ENCODE results near the gene SPOPL.
"Not testable (repeated sequence)": the region's sequence is repeated elsewhere in the genome, so short reads cannot be mapped to it uniquely, and the experiment has no call there.

The SPOPL gene

DNA sequence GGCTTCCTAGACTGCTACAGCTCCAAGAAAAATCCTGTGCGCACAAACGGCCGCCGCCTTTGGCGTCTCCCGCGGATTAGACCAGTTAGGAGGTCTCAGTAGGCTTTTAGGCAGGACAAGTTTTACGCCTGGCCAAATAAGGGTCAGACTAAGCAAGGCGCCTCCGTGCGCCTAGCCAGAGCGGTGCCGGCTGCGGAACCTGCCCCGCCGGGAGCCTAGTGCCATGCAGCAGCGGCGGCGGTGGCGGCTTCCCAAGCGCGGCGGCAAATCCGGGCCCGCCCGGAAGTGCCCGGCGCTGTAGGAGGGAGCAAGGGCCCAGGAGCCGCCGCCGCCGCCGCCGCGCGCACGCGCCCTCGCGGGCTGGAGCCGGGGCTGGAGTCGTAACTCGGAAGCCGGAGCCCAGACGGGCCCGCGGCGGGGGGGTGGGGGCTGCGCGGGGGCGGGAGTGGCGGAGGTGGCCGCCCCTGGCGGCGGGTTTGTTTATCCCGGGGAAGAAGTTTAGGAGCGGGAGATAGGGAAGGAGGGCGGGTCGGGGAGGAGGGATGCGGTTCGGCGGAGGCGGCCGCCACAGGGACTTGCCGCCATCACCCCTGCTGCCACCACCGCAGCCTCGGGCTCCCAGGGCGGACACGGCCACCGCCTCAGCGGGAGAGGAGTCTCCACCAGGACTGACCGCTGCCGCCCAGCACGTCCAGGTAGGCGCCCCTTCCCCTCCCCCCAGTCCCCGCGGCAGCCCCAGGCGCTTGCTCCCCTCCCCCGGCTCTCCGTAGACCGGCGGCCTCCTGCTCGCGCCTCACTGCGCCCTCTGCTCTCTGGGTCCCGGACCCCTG lies at the start of gene SPOPL:
Gene SPOPL (plus strand): TSS at position 346 of the 830 bp plus-strand sequence. CDS start 48,447 bp downstream, outside the sequence.
- Mint-ChIP-seq H3K27me3 (no peaks in the 10 kb centered on the region), H3K4me3 (peak within 1 kb of the TSS; percentile 90 to 94), H3K27ac (peak within 1 kb of the TSS; percentile 95 to 97), H3K9me3 (no peaks in the 10 kb centered on the region), H3K4me1 (peaks cover 27% of the 10 kb centered on the region)
- ATAC-seq (peak; percentile 91), DNase-seq (peak; percentile 83 to 84)

DNA sequence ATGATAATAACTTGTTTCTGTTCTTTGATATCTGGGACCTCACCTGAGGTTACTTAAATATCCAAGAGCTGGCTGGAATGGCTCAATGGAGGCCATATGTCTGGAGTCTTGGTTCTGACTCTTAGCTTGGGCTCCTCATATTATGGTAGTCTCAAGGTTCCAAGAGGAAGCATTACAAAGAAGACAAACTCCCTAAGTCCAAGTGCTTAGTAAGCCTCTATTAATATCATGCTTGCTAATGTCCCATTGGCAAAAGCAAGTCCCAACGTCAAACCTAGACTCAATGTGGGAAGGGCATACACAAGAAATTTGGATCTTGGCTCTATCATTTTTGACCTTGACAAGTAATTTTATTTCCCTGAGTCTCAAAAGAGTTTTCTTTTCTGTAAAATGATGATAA lies 49.2 kb upstream of the SPOPL start:
- Mint-ChIP-seq H3K9me3 (peaks cover under 1 to 14% of the 10 kb centered on the region in 2 donors), H3K27ac (no peak overlapping the region), H3K4me3 (no peak overlapping the region), H3K27me3 (peaks cover 9% of the 10 kb centered on the region), H3K4me1 (no peaks in the 10 kb centered on the region)
- DNase-seq (no peak), ATAC-seq (no peak)

DNA sequence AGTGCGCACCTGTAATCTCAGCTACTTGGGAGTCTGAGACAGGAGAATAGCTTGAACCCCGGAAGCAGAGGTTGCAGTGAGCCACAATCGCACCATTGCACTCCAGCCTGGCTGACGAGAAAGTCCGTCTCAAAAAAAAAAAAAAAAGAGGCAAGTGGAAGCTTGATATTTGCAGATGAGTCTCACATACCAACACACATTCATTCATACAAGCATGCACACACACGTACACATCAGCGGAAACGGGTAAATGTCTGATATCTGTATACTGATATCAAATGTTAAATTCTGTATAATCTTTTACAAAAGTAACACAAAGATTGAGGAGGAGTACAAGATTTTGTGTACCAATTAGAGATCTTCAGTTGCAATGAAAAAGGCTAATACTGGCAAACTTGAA lies 47.8 kb upstream of the SPOPL start:
- H3K4me1 Mint-ChIP-seq: no peaks in the 10 kb centered on the region
- ATAC-seq: no peak
- peaks cover 13 to 24% of the 10 kb centered on the region in 2 donors for H3K9me3 Mint-ChIP-seq
- H3K27me3 Mint-ChIP-seq: no peaks in the 10 kb centered on the region
- H3K27ac Mint-ChIP-seq: no peak overlapping the region
- H3K4me3 Mint-ChIP-seq: no peak overlapping the region
- DNase-seq: no peak

DNA sequence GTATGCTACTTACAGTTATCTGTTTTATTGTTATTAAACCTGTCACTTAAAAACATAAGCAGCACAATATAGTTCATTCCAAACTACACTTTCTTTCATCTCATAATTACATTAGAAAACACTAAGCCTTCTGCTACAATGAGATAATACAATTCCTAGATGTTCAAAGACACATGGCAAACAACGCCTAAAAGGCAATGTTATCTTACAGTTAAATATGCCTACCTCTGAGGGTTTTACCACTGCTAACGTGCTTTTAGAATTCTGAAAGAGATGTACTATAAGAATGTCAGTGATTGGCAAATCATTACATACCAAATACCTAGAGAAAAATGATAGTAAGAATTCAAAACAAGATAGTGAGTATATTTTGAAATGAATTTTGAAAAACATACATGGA lies 46.8 kb upstream of the SPOPL start:
- Mint-ChIP-seq H3K27ac (no peak overlapping the region), H3K4me3 (no peak overlapping the region), H3K4me1 (no peaks in the 10 kb centered on the region), H3K27me3 (no peaks in the 10 kb centered on the region), H3K9me3 (peaks cover 20 to 33% of the 10 kb centered on the region in 2 donors)
- ATAC-seq (no peak), DNase-seq (no peak)

DNA sequence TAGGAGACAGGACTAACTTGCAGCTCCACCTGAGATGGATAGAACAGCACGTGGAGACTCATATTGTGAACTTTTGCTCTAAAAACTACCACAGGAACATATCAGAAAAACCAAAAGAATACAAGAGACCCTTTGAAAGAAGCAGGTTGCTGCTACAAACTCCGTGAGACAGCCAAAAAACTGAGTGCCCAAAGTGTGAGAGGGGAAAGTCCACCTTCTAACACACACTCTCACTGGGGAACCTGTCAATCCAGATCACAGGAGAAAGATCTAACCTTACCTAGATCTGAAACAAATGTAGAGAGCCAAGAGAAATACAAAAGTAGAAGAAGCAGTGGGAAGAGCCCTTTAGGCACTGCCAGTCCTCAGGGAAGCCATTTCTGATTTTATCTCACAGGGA lies 46.3 kb upstream of the SPOPL start:
- DNase-seq (no peak), ATAC-seq (no peak)
- no peak overlapping the region for H3K27ac Mint-ChIP-seq
- H3K27me3 Mint-ChIP-seq: no peaks in the 10 kb centered on the region
- no peak overlapping the region for H3K4me3 Mint-ChIP-seq
- H3K9me3 Mint-ChIP-seq: peaks cover 25 to 38% of the 10 kb centered on the region in 2 donors
- no peaks in the 10 kb centered on the region for H3K4me1 Mint-ChIP-seq

DNA sequence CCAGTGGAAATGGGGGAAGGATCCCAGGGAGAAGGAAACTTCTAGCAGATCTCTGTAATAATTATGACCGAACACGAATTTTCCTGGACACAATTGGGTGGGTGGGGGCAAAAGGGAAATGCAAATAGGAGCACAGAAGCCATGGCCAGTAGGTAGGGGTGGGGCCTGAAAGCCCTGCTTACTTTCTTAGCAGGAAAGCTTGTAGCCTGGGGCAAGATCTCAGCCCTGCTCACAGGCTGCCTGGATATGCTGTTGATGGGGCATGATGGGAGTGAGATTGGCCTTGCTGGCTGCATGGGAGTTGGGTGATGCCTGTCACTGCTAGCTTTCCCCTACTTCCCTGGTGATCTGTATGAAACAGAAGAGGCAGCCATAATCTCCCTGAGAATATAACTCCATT lies 45.9 kb upstream of the SPOPL start:
- H3K4me1 Mint-ChIP-seq: no peaks in the 10 kb centered on the region
- no peak for ATAC-seq
- no peak for DNase-seq
- peaks cover 26 to 39% of the 10 kb centered on the region in 2 donors for H3K9me3 Mint-ChIP-seq
- no peak overlapping the region for H3K27ac Mint-ChIP-seq
- no peaks in the 10 kb centered on the region for H3K27me3 Mint-ChIP-seq
- no peak overlapping the region for H3K4me3 Mint-ChIP-seq

DNA sequence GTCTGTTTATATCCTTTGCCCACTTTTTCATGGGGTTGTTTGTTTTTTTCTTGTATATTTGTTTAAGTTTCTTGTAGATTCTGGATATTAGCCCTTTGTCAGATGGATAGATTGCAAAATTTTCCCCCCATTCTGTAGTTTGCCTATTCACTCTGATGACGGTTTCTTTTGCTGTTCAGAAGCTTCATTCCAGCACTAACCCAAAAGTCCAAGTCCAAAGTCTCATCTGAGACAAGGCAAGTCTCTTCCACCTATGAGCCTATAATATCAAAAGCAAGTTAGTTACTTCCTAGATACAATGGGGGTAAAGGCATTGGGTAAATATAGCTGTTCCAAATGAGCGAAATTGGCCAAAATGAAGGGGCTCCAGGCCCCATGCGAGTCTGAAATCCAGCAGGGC lies 38.9 kb upstream of the SPOPL start:
- ATAC-seq: not testable (repeated sequence)
- H3K9me3 Mint-ChIP-seq: peaks cover 43 to 60% of the 10 kb centered on the region in 2 donors

DNA sequence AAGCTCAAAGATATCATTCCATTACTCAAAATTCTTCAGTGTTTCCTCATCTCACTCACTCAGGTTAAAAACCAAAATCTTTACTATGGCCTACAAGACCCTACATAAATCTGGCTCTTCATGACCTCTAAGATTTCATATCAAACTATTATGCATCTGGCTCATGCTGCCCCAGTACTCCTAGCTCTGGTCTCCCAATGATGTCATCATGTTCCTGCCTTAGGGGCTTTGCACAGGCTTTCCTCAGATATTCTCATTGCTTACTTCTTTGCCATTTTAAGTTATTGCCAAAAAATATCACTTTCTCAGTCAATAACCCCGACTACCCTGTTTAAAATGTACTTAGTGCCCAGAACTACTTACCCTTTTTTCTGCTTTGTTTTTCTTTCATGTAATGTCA lies 33.0 kb upstream of the SPOPL start:
- DNase-seq: no peak
- peaks cover 9 to 14% of the 10 kb centered on the region in 2 donors for H3K9me3 Mint-ChIP-seq
- no peak overlapping the region for H3K27ac Mint-ChIP-seq
- no peaks in the 10 kb centered on the region for H3K4me1 Mint-ChIP-seq
- no peak overlapping the region for H3K4me3 Mint-ChIP-seq
- H3K27me3 Mint-ChIP-seq: no peaks in the 10 kb centered on the region
- no peak for ATAC-seq

More for the DNA sequence above, 38.9 kb upstream of the SPOPL start:
- not testable (repeated sequence) for DNase-seq, H3K4me3 Mint-ChIP-seq, H3K27ac Mint-ChIP-seq, H3K4me1 Mint-ChIP-seq, H3K27me3 Mint-ChIP-seq

DNA sequence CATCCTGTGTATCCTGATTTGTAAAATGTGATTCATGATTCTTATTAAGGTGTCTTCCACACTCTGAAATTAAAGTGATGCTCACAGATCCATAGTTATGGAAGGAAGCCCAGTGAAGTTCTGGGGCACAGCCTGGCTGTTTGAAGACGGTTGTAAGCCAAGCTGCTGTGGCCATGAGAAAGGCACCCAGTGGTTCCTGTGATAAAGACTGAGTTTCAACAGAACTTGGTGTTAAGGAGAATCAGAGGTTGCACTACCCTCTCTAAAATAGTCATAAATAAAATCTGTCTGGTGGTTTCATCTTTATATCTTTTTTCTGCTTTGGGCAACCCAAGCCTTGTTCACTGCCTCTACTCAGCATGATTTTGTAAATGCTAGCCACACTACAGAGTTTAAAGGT lies 32.2 kb upstream of the SPOPL start:
- DNase-seq (no peak), ATAC-seq (no peak)
- H3K9me3 Mint-ChIP-seq: peaks cover 5 to 9% of the 10 kb centered on the region in 2 donors
- no peak overlapping the region for H3K4me3 Mint-ChIP-seq
- no peak overlapping the region for H3K27ac Mint-ChIP-seq
- no peaks in the 10 kb centered on the region for H3K4me1 Mint-ChIP-seq
- H3K27me3 Mint-ChIP-seq: no peaks in the 10 kb centered on the region

DNA sequence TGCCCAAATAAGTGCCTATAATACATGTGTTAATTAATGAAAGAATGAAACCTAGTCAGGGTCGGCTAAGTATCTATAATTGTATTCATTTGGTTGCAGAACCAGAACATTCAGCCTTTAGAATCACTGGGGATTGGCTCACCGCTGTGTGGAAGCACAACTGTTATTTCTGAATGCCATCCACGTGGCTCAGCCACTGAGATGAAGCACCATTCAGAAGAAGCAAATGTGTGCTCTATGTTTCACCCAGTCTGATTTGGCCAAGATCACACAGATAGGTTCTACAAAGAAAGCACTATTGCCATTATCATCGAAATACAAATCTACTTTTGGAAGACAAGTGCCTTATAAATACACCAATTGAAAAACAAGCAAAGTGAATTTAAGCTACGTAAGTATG lies 30.6 kb upstream of the SPOPL start:
- Mint-ChIP-seq H3K4me3 (no peak overlapping the region), H3K27ac (no peak overlapping the region), H3K27me3 (peaks cover 9% of the 10 kb centered on the region), H3K4me1 (no peaks in the 10 kb centered on the region), H3K9me3 (peaks cover 0 to 3% of the 10 kb centered on the region in 2 donors)
- DNase-seq (no peak), ATAC-seq (no peak)

DNA sequence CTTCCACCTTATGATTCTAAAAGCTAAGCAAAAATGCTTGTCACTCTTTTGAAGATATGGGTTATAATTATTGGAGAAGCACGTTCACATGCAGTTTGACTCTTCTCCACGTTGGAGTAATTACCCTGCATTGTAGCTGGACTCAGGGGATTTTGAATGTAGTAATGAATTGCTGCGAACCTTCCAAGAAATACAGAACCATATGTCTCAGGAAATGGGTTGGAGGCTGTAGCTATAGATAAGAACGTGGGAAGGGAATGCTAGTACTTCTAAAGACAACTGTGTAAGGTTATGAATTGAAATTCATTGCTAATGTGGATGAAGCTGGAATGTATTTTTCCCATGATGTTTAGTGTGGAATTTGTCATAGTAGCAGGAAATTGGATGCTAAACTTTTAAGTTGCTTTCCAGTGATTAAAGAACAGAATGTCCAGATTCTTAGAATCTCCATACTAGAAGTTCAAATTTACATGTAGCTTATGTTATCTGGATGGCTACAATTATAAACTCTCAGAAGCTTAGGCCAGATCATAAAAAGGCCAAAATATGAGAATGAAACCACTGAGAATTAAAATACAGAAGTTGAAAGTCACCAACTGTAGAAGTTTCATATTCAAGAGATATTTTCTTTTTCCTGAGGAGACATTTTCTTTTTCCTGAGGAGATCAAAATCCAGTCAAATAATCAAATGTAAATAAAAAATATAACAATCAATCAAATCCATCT lies 27.3 kb upstream of the SPOPL start:
- no peak for ATAC-seq
- Mint-ChIP-seq H3K9me3 (no peaks in the 10 kb centered on the region), H3K27me3 (peaks cover 11% of the 10 kb centered on the region), H3K27ac (peak overlapping the region in 1 of 2 donors; percentile 57), H3K4me1 (no peaks in the 10 kb centered on the region), H3K4me3 (no peak overlapping the region)
- DNase-seq: no peak

DNA sequence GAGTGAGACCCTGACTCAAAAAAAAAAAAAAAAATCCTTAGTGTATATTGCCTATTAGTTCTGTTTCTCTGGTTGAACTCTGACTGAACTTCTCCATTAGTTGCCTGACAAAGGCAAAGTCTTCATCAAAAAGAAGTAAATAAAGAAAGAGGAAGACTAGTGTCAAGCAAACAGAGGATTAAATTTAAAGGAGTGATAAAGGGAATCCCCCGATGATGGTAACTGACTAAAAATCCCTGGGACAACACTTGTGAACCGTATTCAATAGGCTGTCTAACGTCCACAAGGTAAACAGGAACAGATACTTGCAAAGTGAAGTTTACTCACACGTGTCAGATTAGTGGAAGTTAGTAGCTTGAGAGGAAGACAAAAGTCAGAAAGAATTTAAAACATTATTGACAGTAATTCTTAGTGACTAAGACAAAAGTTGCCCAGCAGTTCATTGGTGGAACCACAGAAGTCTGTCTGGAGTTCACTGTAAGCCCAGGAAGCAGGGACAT lies 26.2 kb upstream of the SPOPL start:
- Mint-ChIP-seq H3K27ac (no peak overlapping the region), H3K4me1 (no peaks in the 10 kb centered on the region), H3K4me3 (no peak overlapping the region), H3K27me3 (peaks cover 11% of the 10 kb centered on the region), H3K9me3 (no peaks in the 10 kb centered on the region)
- ATAC-seq (no peak), DNase-seq (no peak)

DNA sequence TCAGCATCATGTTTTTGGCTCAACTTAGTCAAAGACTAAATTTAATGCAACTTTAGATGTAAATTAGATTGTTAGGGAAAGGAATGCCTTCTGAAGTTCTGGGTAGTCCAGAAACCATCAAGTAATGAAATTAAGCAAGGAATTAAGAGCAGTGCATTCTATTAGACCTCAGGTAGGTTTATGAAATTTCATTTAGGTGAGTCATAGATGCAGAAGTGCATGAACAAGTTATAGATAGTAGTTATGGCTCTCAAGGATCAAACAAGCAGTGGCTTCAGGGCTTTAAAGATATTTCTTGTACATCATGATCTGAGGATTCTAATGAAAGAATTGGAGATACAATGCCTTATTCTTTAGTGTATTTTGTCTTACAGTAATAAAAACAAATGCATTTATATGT lies 25.4 kb upstream of the SPOPL start:
- peaks cover 11% of the 10 kb centered on the region for H3K27me3 Mint-ChIP-seq
- H3K4me1 Mint-ChIP-seq: no peaks in the 10 kb centered on the region
- H3K9me3 Mint-ChIP-seq: no peaks in the 10 kb centered on the region
- H3K27ac Mint-ChIP-seq: no peak overlapping the region
- no peak overlapping the region for H3K4me3 Mint-ChIP-seq
- no peak for DNase-seq
- no peak for ATAC-seq

DNA sequence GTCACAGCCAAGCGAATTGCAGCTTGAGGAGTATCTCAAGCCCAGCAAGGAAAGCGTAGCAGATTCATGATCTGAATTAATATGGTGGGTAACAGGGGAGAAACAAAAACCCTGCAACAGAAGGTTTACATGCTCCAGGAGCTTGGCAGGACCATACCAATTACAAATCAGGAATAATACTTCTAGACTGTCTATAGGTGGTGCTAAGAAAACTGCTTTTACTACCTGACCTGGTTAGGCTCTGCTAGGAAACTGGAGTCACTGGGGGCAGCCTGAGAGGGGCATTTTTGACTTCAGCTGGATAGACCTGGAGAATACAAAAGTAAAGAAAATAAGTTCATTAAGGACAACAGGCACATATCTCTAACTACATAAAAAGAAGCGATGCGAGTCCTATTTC lies 24.6 kb upstream of the SPOPL start:
- Mint-ChIP-seq H3K27me3 (peaks cover 11% of the 10 kb centered on the region), H3K9me3 (no peaks in the 10 kb centered on the region), H3K27ac (no peak overlapping the region), H3K4me3 (no peak overlapping the region), H3K4me1 (no peaks in the 10 kb centered on the region)
- no peak for DNase-seq
- ATAC-seq: no peak

DNA sequence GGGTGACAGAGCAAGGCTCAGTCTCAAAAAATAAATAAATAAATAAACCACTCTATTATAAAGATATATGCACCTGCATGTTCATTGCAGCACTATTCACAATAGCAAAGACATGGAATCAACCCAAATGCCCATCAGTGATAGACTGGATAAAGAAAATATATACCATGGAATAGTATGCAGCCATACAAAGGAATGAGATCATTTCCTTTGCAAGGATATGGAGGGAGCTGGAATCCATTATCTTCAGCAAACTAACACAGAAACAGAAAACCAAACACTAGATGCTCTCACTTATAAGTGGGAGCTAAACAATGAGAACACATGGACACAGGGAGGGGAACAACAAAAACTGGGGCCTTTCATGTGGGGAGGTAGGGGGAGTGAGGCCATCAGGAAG lies 18.8 kb upstream of the SPOPL start:
- H3K4me3 Mint-ChIP-seq, ATAC-seq, H3K9me3 Mint-ChIP-seq, H3K27me3 Mint-ChIP-seq, H3K27ac Mint-ChIP-seq, DNase-seq, H3K4me1 Mint-ChIP-seq: not testable (repeated sequence)

DNA sequence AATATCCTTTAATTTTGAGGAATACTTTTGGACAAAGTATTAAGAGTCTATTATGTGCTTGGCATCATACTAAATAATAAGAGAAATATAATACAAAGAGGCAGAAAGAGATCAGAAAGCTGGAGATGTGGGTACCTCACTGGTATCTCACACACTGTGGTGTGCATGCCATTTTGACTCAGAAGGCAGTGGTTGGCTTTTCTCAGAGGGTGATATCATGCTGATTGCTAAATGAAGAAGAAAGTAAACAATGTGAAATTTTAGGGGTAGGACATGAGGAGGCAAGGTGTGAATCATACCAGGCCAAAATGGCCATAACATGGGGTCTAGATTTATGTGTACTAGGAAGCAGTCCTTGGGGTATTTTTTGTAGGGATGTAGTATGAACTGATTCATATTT lies 16.6 kb upstream of the SPOPL start:
- ATAC-seq (peak; percentile 54), DNase-seq (no peak)
- no peaks in the 10 kb centered on the region for H3K27me3 Mint-ChIP-seq
- H3K9me3 Mint-ChIP-seq: peaks cover 0 to 7% of the 10 kb centered on the region in 2 donors
- no peak overlapping the region for H3K4me3 Mint-ChIP-seq
- H3K4me1 Mint-ChIP-seq: no peaks in the 10 kb centered on the region
- H3K27ac Mint-ChIP-seq: no peak overlapping the region
